Thyroid gland (tissue), 4 donors: Measurements from ENCODE around the gene MIS12. TPM values are rescaled to one million over a fixed set of nuclear protein-coding genes. Genes with fewer than 3 reads are reported as not detected.

Experiments used
- DNase-seq, 2 donors: peaks; one replicate each; pipeline ENCODE4 v3.0.0-alpha.2; 2019
- H3K27ac ChIP-seq, 3 donors: fragments of 200-600 bp; sonication (generic); 1 replicate in 2 of 3; 2 replicates in 1 of 3; pipeline ENCODE4 v1.5.1; 2016 to 2019; ENCODE audit warnings: mild to moderate bottlenecking in 1 of 3, moderate library complexity in 1 of 3
- H3K27me3 ChIP-seq: fragments of 200-600 bp; sonication (generic); one replicate; pipeline ENCODE4 v1.5.1; 2019
- H3K36me3 ChIP-seq, 2 donors: fragments of 200-600 bp; sonication (generic); one replicate each; pipeline ENCODE4 v1.5.1; 2016 to 2019
- H3K4me1 ChIP-seq, 2 donors: fragments of 200-600 bp; sonication (generic); one replicate each; pipeline ENCODE4 v1.5.1; 2017 to 2019
- H3K4me3 ChIP-seq, 3 donors: fragments of 200-600 bp; sonication (generic); replicated peaks in 1 of 3; 1 replicate in 2 of 3; 2 replicates in 1 of 3; pipeline ENCODE4 v1.5.1; 2016; ENCODE audit warnings: mild to moderate bottlenecking in 1 of 3
- H3K9me3 ChIP-seq: fragments of 200-600 bp; sonication (generic); one replicate; pipeline ENCODE4 v1.5.1; 2017
- POLR2A ChIP-seq, 2 donors: fragments of 450-650 bp; IDR thresholded peaks; one replicate each; pipeline ENCODE4 v1.6.1; 2017; ENCODE audit warnings: antibody characterized with exemption in 2 of 2, mild to moderate bottlenecking in 2 of 2, moderate library complexity in 1 of 2
- WGBS, 2 donors: methylation state at CpG; one replicate each; pipeline ENCODE4 v1.1.5; 2017; 5-methylcytosine and 5-hydroxymethylcytosine counted together
- intact Hi-C: fragments of 100-400 bp; cut with DNase I; formaldehyde crosslinking; loops from one replicate; pipeline ENCODE4 v1.15.1; 2023
- total RNA-seq, 4 donors: library from RNA; depleted of rRNA; stranded (reverse); fragments of >200 nt; gene quantifications; one replicate each; pipeline ENCODE4 v1.2.3, GENCODE V29; 2016
- TF ChIP-seq, protein P1 (sequence below), 6 experiments: fragments of 200-600 bp in 3 of 6; fragments of 450-650 bp in 3 of 6; sonication (generic) in 3 of 6; IDR thresholded peaks; one replicate each; pipeline ENCODE4 v1.5.1; 2016 to 2019; ENCODE audit warnings: antibody characterized with exemption in 6 of 6, mild to moderate bottlenecking in 2 of 6, inconsistent platforms in 1 of 6, moderate library complexity in 1 of 6

MIS12 gene
- total RNA-seq, 4 donors from 2014 or later = 25.7 to 34.5 (median 29.2) TPM

DNA sequence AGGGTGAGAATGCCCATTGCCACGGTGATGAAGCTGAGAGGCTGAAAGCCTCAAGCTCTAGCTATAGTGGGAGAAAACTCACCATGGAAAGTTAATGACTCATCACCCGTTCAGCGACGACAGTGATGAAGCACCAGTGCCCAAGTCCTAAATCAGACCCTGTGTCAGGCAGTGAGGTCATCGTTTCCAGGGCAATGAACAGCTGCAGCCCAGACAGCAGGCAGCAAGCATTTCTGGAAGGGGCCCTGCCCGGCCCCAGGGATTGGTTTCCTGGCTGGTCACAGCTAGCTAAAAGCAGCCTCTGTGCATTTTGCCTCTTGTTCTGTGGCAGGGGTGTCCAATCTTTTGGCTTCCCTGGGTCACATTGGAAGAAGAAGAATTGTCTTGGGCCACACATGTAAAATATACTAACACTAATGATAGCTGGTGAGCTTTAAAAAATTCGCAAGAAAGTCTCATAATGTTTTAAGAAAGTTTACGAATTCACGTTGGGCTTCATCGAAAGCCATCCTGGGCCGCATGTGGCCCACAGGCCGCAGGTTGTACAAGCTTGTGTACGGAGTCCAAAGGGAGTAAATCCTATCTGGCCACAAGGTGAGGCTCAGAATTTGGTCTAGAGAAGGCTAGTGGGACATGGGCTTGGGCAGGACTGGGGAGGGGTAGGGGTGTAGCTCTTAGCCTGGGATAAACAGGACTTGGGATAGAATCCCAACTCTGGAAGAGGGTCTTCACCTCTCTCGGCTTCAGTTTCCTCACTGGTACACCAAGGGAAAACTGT, 40.6 kb downstream of the MIS12 start:
- peak in 1 of 2 donors; percentile 7 for DNase-seq
- no peak for TF ChIP-seq POLR2A (IDR thresholded peaks at IDR 0.05)
- TF ChIP-seq, protein P1, sequence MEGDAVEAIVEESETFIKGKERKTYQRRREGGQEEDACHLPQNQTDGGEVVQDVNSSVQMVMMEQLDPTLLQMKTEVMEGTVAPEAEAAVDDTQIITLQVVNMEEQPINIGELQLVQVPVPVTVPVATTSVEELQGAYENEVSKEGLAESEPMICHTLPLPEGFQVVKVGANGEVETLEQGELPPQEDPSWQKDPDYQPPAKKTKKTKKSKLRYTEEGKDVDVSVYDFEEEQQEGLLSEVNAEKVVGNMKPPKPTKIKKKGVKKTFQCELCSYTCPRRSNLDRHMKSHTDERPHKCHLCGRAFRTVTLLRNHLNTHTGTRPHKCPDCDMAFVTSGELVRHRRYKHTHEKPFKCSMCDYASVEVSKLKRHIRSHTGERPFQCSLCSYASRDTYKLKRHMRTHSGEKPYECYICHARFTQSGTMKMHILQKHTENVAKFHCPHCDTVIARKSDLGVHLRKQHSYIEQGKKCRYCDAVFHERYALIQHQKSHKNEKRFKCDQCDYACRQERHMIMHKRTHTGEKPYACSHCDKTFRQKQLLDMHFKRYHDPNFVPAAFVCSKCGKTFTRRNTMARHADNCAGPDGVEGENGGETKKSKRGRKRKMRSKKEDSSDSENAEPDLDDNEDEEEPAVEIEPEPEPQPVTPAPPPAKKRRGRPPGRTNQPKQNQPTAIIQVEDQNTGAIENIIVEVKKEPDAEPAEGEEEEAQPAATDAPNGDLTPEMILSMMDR (IDR thresholded peaks at IDR 0.05) = no peak
- 72 to 73% methylated on average over 13 to 14 of the region's 14 CpGs for WGBS, 2 donors
- no peaks in the 10 kb centered on the region for H3K4me1 ChIP-seq
- H3K36me3 ChIP-seq = peaks cover 0 to 26% of the 10 kb centered on the region in 2 donors
- no peaks in the 10 kb centered on the region for H3K27me3 ChIP-seq
- intact Hi-C loops = no loop called here
- peak overlapping the region in 1 of 3 donors; percentile 8 for H3K27ac ChIP-seq
- H3K9me3 ChIP-seq = no peaks in the 10 kb centered on the region
- no peak overlapping the region for H3K4me3 ChIP-seq

DNA sequence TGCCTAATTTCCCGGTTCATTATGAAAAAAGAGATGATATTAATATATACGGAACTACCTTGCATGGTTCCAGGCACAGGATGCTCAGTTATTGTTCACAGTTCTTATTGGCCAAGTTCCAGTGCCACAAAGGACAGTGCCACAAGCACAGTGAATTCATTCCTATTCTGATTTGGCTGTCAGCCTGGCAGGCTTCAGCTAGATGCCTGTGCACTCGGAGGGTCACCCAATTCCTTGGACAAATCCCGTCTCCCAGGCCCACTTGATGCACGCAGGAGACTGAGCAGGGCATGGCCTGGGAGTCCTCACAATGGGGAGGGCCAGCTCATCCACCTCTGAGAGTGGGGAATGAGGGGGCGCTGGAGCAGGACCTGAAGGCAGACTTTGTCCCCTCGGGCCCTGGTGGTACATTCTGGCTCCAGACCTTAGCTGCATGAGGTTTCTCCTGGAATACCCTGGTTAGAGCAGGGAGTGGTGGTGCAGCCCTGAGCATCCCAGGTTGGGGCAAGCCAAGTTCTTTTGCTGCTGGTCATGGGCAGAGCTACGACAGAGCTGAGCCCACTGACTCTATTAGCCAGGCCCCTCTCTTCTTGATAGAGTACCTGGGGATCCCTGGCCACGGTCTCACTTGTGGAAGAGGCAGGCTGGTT, 41.4 kb downstream of the MIS12 start:
- DNase-seq = no peak
- intact Hi-C loops = no loop called here
- TF ChIP-seq, protein P1 (IDR thresholded peaks at IDR 0.05) = no peak
- no peak for TF ChIP-seq POLR2A (IDR thresholded peaks at IDR 0.05)
- 81 to 88% methylated on average over 8 of the region's 9 CpGs for WGBS, 2 donors
- peaks cover 0 to 26% of the 10 kb centered on the region in 2 donors for H3K36me3 ChIP-seq
- H3K4me1 ChIP-seq = no peaks in the 10 kb centered on the region
- peak overlapping the region in 1 of 3 donors; percentile 8 for H3K27ac ChIP-seq
- no peak overlapping the region for H3K4me3 ChIP-seq
- no peaks in the 10 kb centered on the region for H3K9me3 ChIP-seq
- no peaks in the 10 kb centered on the region for H3K27me3 ChIP-seq

DNA sequence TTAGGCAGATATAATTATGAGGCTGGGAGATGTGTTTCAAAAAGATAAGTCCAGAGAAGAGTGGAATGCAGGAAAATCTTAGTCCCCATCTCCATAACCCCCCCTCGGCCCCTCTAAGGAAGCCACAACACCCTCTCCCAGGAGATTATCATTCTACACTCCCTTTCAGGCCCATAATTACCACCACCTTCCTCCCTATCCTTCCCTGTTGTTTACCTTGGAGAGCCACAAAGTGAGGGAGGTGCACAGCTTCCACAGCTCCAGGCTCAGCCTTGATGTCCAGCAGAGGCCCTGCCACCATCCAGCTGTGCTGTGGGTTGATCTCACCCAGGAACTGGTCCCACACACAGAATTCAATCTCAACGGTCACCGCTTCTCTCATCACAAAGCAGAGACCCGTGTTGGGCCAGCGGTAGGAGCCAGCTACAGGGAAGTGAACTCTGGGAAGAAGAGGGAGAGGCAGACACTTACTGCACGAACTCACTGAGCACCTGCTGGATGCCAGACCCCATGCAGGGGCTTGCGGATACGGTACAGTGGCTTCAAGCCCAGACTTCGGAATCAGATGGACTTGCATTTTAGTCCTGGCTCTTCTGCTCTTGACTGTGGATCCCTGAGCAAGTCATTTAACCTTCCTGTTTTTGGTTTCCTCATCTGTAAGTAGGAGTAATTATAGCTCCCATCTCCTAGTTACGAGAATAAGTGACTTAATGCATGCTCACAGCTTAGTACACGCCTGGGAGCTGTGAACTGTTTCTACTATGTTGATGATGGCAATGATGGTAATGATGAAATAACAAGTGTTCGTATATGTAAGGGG, 44.1 kb downstream of the MIS12 start:
- intact Hi-C loops = no loop called here
- DNase-seq = no peak
- Histone ChIP-seq H3K4me3 (no peak overlapping the region), H3K4me1 (no peaks in the 10 kb centered on the region), H3K36me3 (peaks cover 0 to 27% of the 10 kb centered on the region in 2 donors), H3K27me3 (no peaks in the 10 kb centered on the region), H3K27ac (no peak overlapping the region), H3K9me3 (no peaks in the 10 kb centered on the region)
- TF ChIP-seq, protein P1 (IDR thresholded peaks at IDR 0.05) = no peak
- no peak for TF ChIP-seq POLR2A (IDR thresholded peaks at IDR 0.05)
- 84 to 85% methylated on average over 12 of the region's 12 CpGs for WGBS, 2 donors

DNA sequence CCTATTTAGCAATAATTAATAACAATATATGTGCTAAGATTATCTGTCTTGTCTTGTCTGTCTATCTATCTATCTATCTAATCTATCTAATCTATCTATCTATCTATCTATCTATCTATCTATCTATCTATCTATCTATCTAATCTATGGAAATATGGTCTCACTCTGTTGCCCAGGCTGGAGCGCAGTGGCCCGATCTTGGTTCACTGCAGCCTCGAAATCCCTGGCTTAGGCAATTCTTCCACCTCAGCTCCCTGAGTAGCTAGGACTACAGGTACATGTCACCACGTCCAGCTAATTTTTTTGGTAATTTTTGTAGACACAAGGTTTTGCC, 44.7 kb downstream of the MIS12 start:
- Histone ChIP-seq H3K9me3 (no peaks in the 10 kb centered on the region), H3K27me3 (no peaks in the 10 kb centered on the region), H3K4me1 (no peaks in the 10 kb centered on the region), H3K4me3 (no peak overlapping the region), H3K27ac (no peak overlapping the region), H3K36me3 (peaks cover 0 to 33% of the 10 kb centered on the region in 2 donors)
- intact Hi-C loops = no loop called here
- DNase-seq = no peak
- 95 to 99% methylated on average over 4 of the region's 4 CpGs for WGBS, 2 donors
- no peak for TF ChIP-seq POLR2A (IDR thresholded peaks at IDR 0.05)
- TF ChIP-seq, protein P1 (IDR thresholded peaks at IDR 0.05) = no peak
